ENCODE results near the gene LRP1B. TPM values are rescaled to one million over a fixed set of nuclear protein-coding genes. Genes with fewer than 3 reads are reported as not detected.

Gene LRP1B
- total RNA-seq, 2 donors from 2014 or later: 0.91 to 1.2 TPM

- WGBS: 92% methylated on average over 1 of the region's 1 CpG
- intact Hi-C loops (cut with DNase I): no loop called here
- TF ChIP-seq POLR2AphosphoS5 (IDR thresholded peaks at IDR 0.05) (no peak), POLR2A (IDR thresholded peaks at IDR 0.05) (no peak), CTCF (IDR thresholded peaks at IDR 0.05) (no peak)
Measured at GRCh38 chr2:141381946-141382345, 748.9 kb downstream of the LRP1B start.

GRCh38 chr2:141380008-141380979 is 750.5 kb downstream of the LRP1B start:
- TF ChIP-seq POLR2A (IDR thresholded peaks at IDR 0.05) (no peak), CTCF (IDR thresholded peaks at IDR 0.05) (no peak), POLR2AphosphoS5 (IDR thresholded peaks at IDR 0.05) (no peak)
- no peaks in the 10 kb centered on the region for H3K4me1 ChIP-seq (replicated peaks)
- no peaks in the 10 kb centered on the region for H3K9me3 ChIP-seq
- H3K36me3 ChIP-seq: no peaks in the 10 kb centered on the region
- WGBS: 58% methylated on average over 7 of the region's 7 CpGs
- H3K4me3 ChIP-seq: no peak overlapping the region
- no peak overlapping the region for H3K27ac ChIP-seq
- no peak for DNase-seq (ENCODE audit: low spot score)
- intact Hi-C loops (cut with DNase I): no loop called here
- no peaks in the 10 kb centered on the region for H3K27me3 ChIP-seq (replicated peaks; ENCODE audit: insufficient read depth)

More at GRCh38 chr2:141381946-141382345, 748.9 kb downstream of the LRP1B start:
- Histone ChIP-seq H3K27me3 (replicated peaks; ENCODE audit: insufficient read depth) (no peaks in the 10 kb centered on the region), H3K9me3 (no peaks in the 10 kb centered on the region), H3K36me3 (no peaks in the 10 kb centered on the region), H3K27ac (no peak overlapping the region), H3K4me1 (replicated peaks) (no peaks in the 10 kb centered on the region), H3K4me3 (no peak overlapping the region)
- DNase-seq (ENCODE audit: low spot score): no peak

GRCh38 chr2:141364821-141365220 is 766.0 kb downstream of the LRP1B start:
- 84% methylated on average over 1 of the region's 1 CpG for WGBS
- H3K9me3 ChIP-seq: no peaks in the 10 kb centered on the region
- DNase-seq (ENCODE audit: low spot score): no peak
- TF ChIP-seq POLR2A (IDR thresholded peaks at IDR 0.05): no peak
- no peak for TF ChIP-seq POLR2AphosphoS5 (IDR thresholded peaks at IDR 0.05)
- H3K4me3 ChIP-seq: no peak overlapping the region
- intact Hi-C loops (cut with DNase I): no loop called here
- no peaks in the 10 kb centered on the region for H3K36me3 ChIP-seq
- no peak overlapping the region for H3K27ac ChIP-seq
- no peaks in the 10 kb centered on the region for H3K27me3 ChIP-seq (replicated peaks; ENCODE audit: insufficient read depth)
- no peaks in the 10 kb centered on the region for H3K4me1 ChIP-seq (replicated peaks)

DNA sequence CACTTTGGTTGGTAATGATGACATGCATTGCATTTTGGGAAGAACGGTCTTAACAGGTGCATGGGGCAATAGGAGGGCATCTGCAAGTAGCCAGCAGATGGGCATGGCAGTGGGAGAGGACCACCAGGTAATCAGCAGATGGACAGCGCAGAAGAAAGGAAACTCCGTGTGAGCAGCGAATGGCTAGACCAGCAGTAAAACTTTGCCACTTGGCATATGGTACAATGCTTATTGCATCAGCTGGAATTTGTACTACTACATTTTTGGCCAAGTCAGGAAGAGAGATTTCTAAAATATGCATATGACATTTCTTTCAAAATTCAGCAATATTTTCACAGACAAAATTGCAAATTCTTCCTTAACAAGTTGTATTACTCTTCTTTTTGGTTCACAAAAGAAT is 768.5 kb downstream of the LRP1B start:
- Histone ChIP-seq H3K36me3 (no peaks in the 10 kb centered on the region), H3K4me1 (replicated peaks) (no peaks in the 10 kb centered on the region)
- 94% methylated on average over 4 of the region's 4 CpGs for WGBS

GRCh38 chr2:141348481-141348880 is 782.3 kb downstream of the LRP1B start:
- intact Hi-C loops (cut with DNase I): no loop called here
- Histone ChIP-seq H3K9me3 (no peaks in the 10 kb centered on the region), H3K27ac (no peak overlapping the region), H3K27me3 (replicated peaks; ENCODE audit: insufficient read depth) (no peaks in the 10 kb centered on the region), H3K4me3 (no peak overlapping the region), H3K4me1 (replicated peaks) (no peaks in the 10 kb centered on the region), H3K36me3 (no peaks in the 10 kb centered on the region)
- WGBS: 93% methylated on average over 1 of the region's 1 CpG
- no peak for DNase-seq (ENCODE audit: low spot score)
- TF ChIP-seq POLR2AphosphoS5 (IDR thresholded peaks at IDR 0.05) (no peak), POLR2A (IDR thresholded peaks at IDR 0.05) (no peak), CTCF (IDR thresholded peaks at IDR 0.05) (no peak)

More for the DNA sequence above, 768.5 kb downstream of the LRP1B start:
- TF ChIP-seq CTCF (IDR thresholded peaks at IDR 0.05) (no peak), POLR2A (IDR thresholded peaks at IDR 0.05) (no peak), POLR2AphosphoS5 (IDR thresholded peaks at IDR 0.05) (no peak)
- Histone ChIP-seq H3K27me3 (replicated peaks; ENCODE audit: insufficient read depth) (no peaks in the 10 kb centered on the region), H3K9me3 (no peaks in the 10 kb centered on the region), H3K4me3 (no peak overlapping the region), H3K27ac (no peak overlapping the region)
- intact Hi-C loops (cut with DNase I): no loop called here
- DNase-seq (ENCODE audit: low spot score): no peak
